SK-N-DZ (cell line): Measurements from ENCODE around the gene SH3RF3.
"Not testable (repeated sequence)": the region's sequence is repeated elsewhere in the genome, so short reads cannot be mapped to it uniquely, and the experiment has no call there.

Experiments used
- DNase-seq: peaks from one replicate; pipeline ENCODE4 v3.0.0-alpha.2; 2015; ENCODE audit warnings: low spot score

SH3RF3 gene

GRCh38 chr2:109217362-109218086, 88.5 kb downstream of the SH3RF3 start:
- no peak for DNase-seq

GRCh38 chr2:109218087-109218791, 89.2 kb downstream of the SH3RF3 start:
- DNase-seq, result no peak

GRCh38 chr2:109218792-109219126, 89.8 kb downstream of the SH3RF3 start:
- DNase-seq, result no peak

GRCh38 chr2:109220860-109221259, 91.9 kb downstream of the SH3RF3 start:
- no peak for DNase-seq

- DNase-seq, result not testable (repeated sequence)
These were observed 92.3 kb downstream of the SH3RF3 start for GRCh38 chr2:109221316-109221715.

- DNase-seq, result no peak
These were observed 93.4 kb downstream of the SH3RF3 start for GRCh38 chr2:109222422-109222821.

GRCh38 chr2:109222825-109223471, 93.9 kb downstream of the SH3RF3 start:
- DNase-seq, result no peak

- no peak for DNase-seq
These were observed 94.5 kb downstream of the SH3RF3 start for GRCh38 chr2:109223490-109223889.

- DNase-seq, result not testable (repeated sequence)
These were observed 95.3 kb downstream of the SH3RF3 start for GRCh38 chr2:109224341-109224740.

GRCh38 chr2:109225170-109225782, 96.3 kb downstream of the SH3RF3 start:
- no peak for DNase-seq

- no peak for DNase-seq
These were observed 97.1 kb downstream of the SH3RF3 start for GRCh38 chr2:109226128-109226527.

GRCh38 chr2:109226622-109227021, 97.6 kb downstream of the SH3RF3 start:
- DNase-seq, result no peak

GRCh38 chr2:109229094-109229675, 100.2 kb downstream of the SH3RF3 start:
- DNase-seq, result no peak

GRCh38 chr2:109230941-109231420, 102.0 kb downstream of the SH3RF3 start:
- DNase-seq, result no peak

GRCh38 chr2:109231428-109231827, 102.4 kb downstream of the SH3RF3 start:
- no peak for DNase-seq

- no peak for DNase-seq
These were observed 103.1 kb downstream of the SH3RF3 start for GRCh38 chr2:109231996-109232705.

- no peak for DNase-seq
These were observed 103.9 kb downstream of the SH3RF3 start for GRCh38 chr2:109232909-109233308.

GRCh38 chr2:109233643-109234042, 104.6 kb downstream of the SH3RF3 start:
- DNase-seq, result no peak

- DNase-seq, result no peak
These were observed 105.3 kb downstream of the SH3RF3 start for GRCh38 chr2:109234355-109234754.

- no peak for DNase-seq
These were observed 107.1 kb downstream of the SH3RF3 start for GRCh38 chr2:109236147-109236546.

GRCh38 chr2:109237792-109238191, 108.8 kb downstream of the SH3RF3 start:
- no peak for DNase-seq
